ENCODE data around the gene RBKS. TPM values are rescaled to one million over a fixed set of nuclear protein-coding genes. Genes with fewer than 3 reads are reported as not detected.
A peak's percentile ranks its signal among the peaks of the same experiment; 100 is the strongest.

The RBKS gene
- total RNA-seq, 2 donors from 2014 or later, result 5.8 to 11.5 TPM

DNA sequence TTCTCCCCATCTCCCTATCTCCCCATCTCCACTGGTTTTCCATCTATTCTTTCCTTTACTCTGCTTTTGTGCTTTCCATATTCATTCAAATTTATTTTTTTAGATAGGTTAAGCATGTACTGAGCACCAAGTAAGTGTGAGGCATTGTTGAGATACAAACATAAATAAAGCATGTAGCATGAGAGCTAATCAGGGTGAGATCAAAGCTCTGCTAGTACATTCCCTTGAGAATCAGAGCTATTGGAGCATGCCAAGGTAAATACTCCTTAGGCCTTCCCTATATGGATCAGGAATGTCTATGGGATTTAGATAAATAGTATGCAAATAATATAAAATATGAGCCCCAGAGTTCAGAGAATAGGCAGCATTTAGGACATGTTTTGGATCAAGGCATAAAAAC lies 25.7 kb upstream of the RBKS start:
- Mint-ChIP-seq H3K4me1 (ENCODE audit: low read depth) (peaks cover 31% of the 10 kb centered on the region), H3K9me3 (no peaks in the 10 kb centered on the region), H3K27ac (no peak overlapping the region), H3K4me3 (no peak overlapping the region), H3K27me3 (ENCODE audit: low read depth) (no peaks in the 10 kb centered on the region), H3K36me3 (ENCODE audit: insufficient read depth in 2 of 2) (peaks cover 5 to 8% of the 10 kb centered on the region in 2 donors)
- DNase-seq, result no peak
- no peak for ATAC-seq (replicated peaks in 1 of 2)

DNA sequence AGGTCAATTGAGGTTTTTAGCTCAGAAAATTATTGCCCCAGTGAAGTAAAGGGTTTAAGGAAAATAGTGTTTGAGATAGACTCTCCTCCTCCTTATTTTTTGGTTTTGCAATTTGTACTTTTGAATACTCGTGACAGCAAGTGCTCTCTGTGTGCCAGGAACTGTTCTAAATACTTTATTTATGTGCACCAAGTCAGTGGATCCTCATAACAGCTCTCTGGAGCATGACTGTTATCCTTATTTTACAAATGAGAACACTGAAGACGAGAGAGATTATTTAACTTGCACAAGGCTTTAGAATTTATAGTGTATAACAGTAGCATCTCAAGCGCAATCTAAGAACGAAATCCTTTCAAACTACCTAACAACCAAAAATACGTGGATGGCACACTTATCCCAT lies 25.0 kb upstream of the RBKS start:
- no peak overlapping the region for H3K27ac Mint-ChIP-seq
- DNase-seq, result no peak
- no peaks in the 10 kb centered on the region for H3K9me3 Mint-ChIP-seq
- peaks cover 5 to 8% of the 10 kb centered on the region in 2 donors for H3K36me3 Mint-ChIP-seq (ENCODE audit: insufficient read depth in 2 of 2)
- no peak overlapping the region for H3K4me3 Mint-ChIP-seq
- no peak for ATAC-seq (replicated peaks in 1 of 2)
- no peaks in the 10 kb centered on the region for H3K27me3 Mint-ChIP-seq (ENCODE audit: low read depth)
- peaks cover 27% of the 10 kb centered on the region for H3K4me1 Mint-ChIP-seq (ENCODE audit: low read depth)

DNA sequence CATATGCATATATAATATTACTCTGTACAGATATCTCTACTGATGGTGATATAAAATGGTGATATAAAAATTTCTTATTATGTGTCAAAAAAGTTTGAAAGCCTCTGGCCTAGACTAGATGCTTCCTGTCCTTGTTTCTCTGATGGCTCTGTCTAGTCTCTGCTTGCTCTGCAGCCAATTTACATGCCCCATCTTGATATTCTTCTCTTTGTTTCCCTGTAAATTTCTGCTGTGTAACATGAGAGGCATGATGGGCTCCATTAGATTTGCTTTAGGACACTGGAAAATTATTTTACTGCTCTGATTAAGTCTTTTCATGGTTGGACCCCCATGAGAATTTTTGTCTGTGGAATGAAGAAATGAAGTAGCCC lies 24.6 kb upstream of the RBKS start:
- DNase-seq, result no peak
- H3K9me3 Mint-ChIP-seq, result no peaks in the 10 kb centered on the region
- ATAC-seq (replicated peaks in 1 of 2), result peak in 1 of 2 donors; percentile 13
- H3K36me3 Mint-ChIP-seq (ENCODE audit: insufficient read depth in 2 of 2), result peaks cover 5 to 8% of the 10 kb centered on the region in 2 donors
- no peaks in the 10 kb centered on the region for H3K27me3 Mint-ChIP-seq (ENCODE audit: low read depth)
- H3K27ac Mint-ChIP-seq, result no peak overlapping the region
- H3K4me3 Mint-ChIP-seq, result no peak overlapping the region
- H3K4me1 Mint-ChIP-seq (ENCODE audit: low read depth), result peaks cover 23% of the 10 kb centered on the region

DNA sequence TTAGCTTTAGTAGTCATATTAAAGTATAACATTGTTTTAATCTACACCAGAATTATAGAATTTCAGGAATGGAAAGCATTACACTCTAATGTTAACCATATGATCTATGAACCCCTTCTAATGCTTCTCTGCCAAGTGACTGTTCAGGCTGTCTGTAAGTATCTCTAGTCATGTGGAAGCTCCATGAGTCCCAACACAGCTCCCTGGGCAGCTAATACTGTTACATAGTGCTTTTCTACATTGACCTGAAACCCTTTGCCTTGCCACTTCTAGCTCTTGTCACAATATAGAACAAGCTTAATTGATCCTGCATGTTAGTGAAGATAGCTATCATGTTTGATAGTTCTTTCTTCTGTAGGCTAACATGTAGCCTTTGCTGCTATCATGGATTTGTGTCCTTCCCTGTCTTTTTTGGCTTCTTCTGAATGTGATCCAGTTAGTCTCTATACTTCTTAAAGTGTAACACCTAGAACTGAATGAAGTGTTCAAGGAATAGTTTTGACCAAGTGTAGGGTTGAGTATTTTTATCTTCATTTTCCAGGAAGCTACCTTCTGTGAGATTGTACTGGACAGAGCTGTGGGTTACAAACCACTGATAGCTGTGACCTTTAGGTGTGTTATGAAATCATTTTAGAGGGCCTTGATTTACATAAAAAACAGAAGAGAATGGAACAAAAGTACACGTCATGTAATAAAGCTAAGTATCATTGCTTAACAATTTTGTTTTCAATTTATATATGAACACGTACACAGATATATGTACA lies 24.0 kb upstream of the RBKS start:
- H3K4me3 Mint-ChIP-seq, result peak overlapping the region in 1 of 2 donors; percentile 1
- H3K27ac Mint-ChIP-seq, result no peak overlapping the region
- no peaks in the 10 kb centered on the region for H3K27me3 Mint-ChIP-seq (ENCODE audit: low read depth)
- H3K4me1 Mint-ChIP-seq (ENCODE audit: low read depth), result peaks cover 22% of the 10 kb centered on the region
- H3K9me3 Mint-ChIP-seq, result no peaks in the 10 kb centered on the region
- peaks cover 5 to 11% of the 10 kb centered on the region in 2 donors for H3K36me3 Mint-ChIP-seq (ENCODE audit: insufficient read depth in 2 of 2)
- no peak for DNase-seq
- peak; percentile 52 to 60 for ATAC-seq (replicated peaks in 1 of 2)

DNA sequence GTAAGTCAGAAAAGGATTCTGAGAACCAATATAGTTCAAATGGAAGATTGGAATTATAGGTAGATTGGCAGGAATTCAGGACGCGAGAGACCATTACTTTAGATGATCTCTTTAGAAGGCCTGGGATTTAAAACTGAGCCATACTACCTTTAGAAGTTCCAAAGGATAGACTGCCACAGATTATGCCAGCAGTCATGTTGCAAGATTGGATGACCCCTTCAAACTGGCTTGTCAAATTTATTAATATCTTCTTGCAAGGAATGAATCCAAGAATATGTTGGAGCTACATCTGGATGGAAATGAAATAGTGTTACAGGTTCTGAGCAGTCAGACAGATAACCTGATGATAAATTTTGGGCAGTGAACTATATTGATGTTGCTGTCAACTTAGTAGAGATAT lies 22.3 kb upstream of the RBKS start:
- ATAC-seq (replicated peaks in 1 of 2) (no peak), DNase-seq (no peak)
- peaks cover 8 to 10% of the 10 kb centered on the region in 2 donors for H3K36me3 Mint-ChIP-seq (ENCODE audit: insufficient read depth in 2 of 2)
- no peak overlapping the region for H3K4me3 Mint-ChIP-seq
- H3K9me3 Mint-ChIP-seq, result peaks cover 0 to 1% of the 10 kb centered on the region in 2 donors
- peak overlapping the region; percentile 78 for H3K27ac Mint-ChIP-seq
- H3K27me3 Mint-ChIP-seq (ENCODE audit: low read depth), result no peaks in the 10 kb centered on the region
- H3K4me1 Mint-ChIP-seq (ENCODE audit: low read depth), result peaks cover 39% of the 10 kb centered on the region

DNA sequence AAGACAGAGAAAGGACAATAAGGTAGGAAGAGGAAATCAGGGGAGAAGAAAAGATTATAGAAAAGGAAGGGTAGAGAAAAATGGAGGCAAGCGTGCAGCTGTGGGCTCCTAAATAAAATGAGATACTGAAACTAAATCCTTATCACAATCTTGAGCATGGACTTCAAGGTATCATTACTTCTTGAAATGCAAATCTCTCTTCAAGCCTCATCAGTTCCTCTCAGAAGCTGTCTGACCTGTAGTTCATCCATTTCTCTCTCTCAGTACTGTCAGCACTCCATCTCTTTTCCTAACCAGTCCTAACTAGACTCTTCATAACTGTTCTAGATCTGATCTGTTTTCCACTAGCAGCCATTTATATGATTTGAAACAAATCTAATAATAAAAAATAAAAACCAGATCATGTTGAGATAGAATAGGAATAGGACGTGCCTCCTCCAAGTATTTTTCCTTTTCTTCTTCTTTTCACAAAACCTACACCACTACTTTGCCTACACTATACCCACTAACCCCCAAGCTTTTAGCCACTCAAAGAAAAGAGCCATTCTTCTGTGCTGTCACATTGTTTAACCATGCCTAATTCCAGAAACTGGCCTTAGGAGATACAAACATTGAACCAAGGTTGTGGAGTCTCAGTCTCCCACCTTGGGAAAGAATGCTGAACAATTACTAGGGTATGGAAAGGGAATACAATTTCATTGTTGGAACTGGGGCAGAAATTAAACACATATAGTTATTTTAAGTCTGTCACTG lies 21.4 kb upstream of the RBKS start:
- peaks cover 9 to 10% of the 10 kb centered on the region in 2 donors for H3K36me3 Mint-ChIP-seq (ENCODE audit: insufficient read depth in 2 of 2)
- H3K27me3 Mint-ChIP-seq (ENCODE audit: low read depth), result no peaks in the 10 kb centered on the region
- peaks cover 47% of the 10 kb centered on the region for H3K4me1 Mint-ChIP-seq (ENCODE audit: low read depth)
- H3K9me3 Mint-ChIP-seq, result peaks cover 0 to 2% of the 10 kb centered on the region in 2 donors
- no peak overlapping the region for H3K4me3 Mint-ChIP-seq
- ATAC-seq (replicated peaks in 1 of 2) (no peak), DNase-seq (no peak)
- no peak overlapping the region for H3K27ac Mint-ChIP-seq

DNA sequence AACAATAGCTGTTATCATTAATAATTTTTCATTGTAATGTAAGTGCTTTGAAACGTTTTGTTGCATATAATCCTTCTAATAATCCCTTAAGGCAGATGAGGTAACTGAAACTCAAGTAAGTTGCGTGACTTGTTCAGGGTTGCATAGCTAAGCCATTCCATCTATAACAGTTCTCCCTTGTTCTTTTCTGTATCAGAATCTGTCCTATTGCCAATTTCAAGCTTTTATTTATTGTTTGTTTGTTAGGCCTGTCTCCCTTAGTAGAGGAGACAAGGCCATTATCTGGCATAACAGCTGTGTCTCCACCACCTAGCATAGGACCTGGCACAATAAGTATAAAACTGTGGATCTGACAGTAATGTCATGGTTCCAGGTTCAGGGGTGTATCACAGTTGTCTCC lies 19.7 kb upstream of the RBKS start:
- DNase-seq (no peak), ATAC-seq (replicated peaks in 1 of 2) (no peak)
- H3K27ac Mint-ChIP-seq, result no peak overlapping the region
- peaks cover 14 to 15% of the 10 kb centered on the region in 2 donors for H3K36me3 Mint-ChIP-seq (ENCODE audit: insufficient read depth in 2 of 2)
- H3K9me3 Mint-ChIP-seq, result peaks cover 0 to 2% of the 10 kb centered on the region in 2 donors
- no peaks in the 10 kb centered on the region for H3K27me3 Mint-ChIP-seq (ENCODE audit: low read depth)
- H3K4me1 Mint-ChIP-seq (ENCODE audit: low read depth), result peaks cover 60% of the 10 kb centered on the region
- H3K4me3 Mint-ChIP-seq, result no peak overlapping the region

DNA sequence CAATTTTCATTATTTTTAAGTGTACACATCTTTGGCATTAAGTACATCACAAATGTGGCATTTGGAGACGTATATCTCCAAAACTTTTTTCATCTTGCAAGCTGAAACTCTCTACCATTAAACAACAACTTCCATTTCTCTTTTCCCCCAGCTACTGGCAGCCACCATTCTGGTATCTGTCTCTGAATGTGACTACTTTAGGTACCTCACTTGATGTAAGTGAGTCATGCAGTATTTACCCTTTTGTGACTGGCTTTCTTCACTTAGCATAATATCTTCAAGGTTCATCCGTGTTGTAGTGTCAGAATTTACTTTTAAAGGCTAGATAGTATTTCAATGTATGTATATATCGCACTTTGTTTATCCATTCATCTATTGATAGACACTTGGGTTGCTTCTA lies 17.4 kb upstream of the RBKS start:
- Mint-ChIP-seq H3K4me3 (peak overlapping the region; percentile 18 to 21), H3K9me3 (peaks cover 1 to 4% of the 10 kb centered on the region in 2 donors), H3K36me3 (ENCODE audit: insufficient read depth in 2 of 2) (peaks cover 21 to 24% of the 10 kb centered on the region in 2 donors), H3K27ac (no peak overlapping the region), H3K4me1 (ENCODE audit: low read depth) (peaks cover 80% of the 10 kb centered on the region), H3K27me3 (ENCODE audit: low read depth) (no peaks in the 10 kb centered on the region)
- ATAC-seq (replicated peaks in 1 of 2) (peak; percentile 91 to 92), DNase-seq (peak; percentile 21 to 24)

DNA sequence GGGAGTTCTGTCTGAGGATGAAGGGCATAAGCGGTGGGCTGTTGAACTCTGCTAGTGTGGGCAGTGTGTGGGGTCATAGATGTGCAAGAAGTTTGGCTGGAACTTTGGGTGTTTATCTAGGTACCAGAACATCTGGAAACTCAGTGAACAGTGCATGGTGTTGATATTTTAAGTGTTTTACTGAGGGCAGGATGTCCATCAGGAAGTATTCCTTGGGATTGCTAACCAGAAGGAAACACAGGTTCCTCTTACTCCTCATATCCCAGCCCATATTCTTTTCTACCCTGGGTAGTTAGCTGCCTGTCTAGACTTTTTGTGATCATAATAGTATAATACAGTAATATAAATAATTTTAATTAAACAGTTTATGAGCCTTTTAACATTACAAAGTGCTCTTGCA lies 15.9 kb upstream of the RBKS start:
- DNase-seq (no peak), ATAC-seq (replicated peaks in 1 of 2) (no peak)
- Mint-ChIP-seq H3K27me3 (ENCODE audit: low read depth) (no peaks in the 10 kb centered on the region), H3K27ac (no peak overlapping the region), H3K4me3 (no peak overlapping the region), H3K9me3 (peaks cover 1 to 4% of the 10 kb centered on the region in 2 donors), H3K4me1 (ENCODE audit: low read depth) (peaks cover 84% of the 10 kb centered on the region), H3K36me3 (ENCODE audit: insufficient read depth in 2 of 2) (peaks cover 19 to 25% of the 10 kb centered on the region in 2 donors)

DNA sequence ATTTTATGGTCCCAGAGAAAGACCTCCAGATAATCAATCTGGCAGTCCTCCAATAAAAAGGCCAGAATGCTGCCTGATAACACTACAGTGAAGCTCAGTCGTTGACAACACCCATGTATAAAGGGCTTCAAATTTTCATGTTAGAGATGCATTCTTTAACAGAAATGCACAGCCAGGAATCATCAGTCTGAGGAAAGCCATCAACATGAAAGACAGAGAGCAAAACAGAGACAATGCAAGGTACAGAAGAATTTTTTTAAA lies 14.1 kb upstream of the RBKS start:
- Mint-ChIP-seq H3K36me3 (ENCODE audit: insufficient read depth in 2 of 2) (peaks cover 20 to 21% of the 10 kb centered on the region in 2 donors), H3K27me3 (ENCODE audit: low read depth) (no peaks in the 10 kb centered on the region), H3K4me1 (ENCODE audit: low read depth) (peaks cover 91% of the 10 kb centered on the region), H3K27ac (no peak overlapping the region), H3K9me3 (peaks cover 1 to 4% of the 10 kb centered on the region in 2 donors), H3K4me3 (no peak overlapping the region)
- DNase-seq (no peak), ATAC-seq (replicated peaks in 1 of 2) (no peak)

DNA sequence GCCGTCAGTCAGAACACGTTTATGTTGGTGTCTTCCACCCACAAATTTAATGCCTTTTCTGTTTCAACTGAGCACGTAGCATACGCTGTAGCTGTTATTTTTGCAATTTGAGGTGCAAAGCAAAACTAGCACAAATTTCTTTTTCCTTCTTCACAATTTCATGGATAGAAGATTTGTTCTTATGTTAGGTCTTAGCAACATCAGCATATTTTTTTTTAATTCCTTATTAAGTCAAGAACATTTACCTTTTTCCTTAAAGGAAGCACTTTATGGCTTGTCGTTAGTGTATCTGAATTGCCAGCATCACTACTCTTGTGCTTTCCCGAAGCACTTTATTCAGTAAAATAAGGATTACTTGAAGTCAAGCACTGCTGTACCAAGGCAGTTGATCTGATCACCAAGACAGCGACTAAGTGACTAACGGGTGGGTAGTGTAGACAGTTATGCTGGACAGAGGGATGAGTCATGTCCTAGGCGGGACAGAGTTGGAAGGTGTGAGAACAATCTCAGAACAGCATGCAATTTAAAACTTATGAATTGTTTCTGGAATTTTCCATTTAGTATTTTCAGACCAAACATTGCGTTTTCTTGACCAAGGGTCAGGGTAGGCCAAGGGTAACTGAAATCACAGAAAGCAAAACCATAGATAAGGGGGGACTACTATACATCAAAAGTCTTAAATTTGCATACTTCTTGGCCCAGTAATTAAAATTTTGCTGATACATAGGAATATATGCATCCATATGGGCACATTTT lies 13.6 kb upstream of the RBKS start:
- Mint-ChIP-seq H3K36me3 (ENCODE audit: insufficient read depth in 2 of 2) (peaks cover 20 to 23% of the 10 kb centered on the region in 2 donors), H3K4me3 (peak overlapping the region; percentile 11 to 27), H3K27me3 (ENCODE audit: low read depth) (no peaks in the 10 kb centered on the region), H3K27ac (peak overlapping the region; percentile 88), H3K4me1 (ENCODE audit: low read depth) (peaks cover 87% of the 10 kb centered on the region), H3K9me3 (peaks cover 1 to 4% of the 10 kb centered on the region in 2 donors)
- DNase-seq (peak; percentile 21 to 30), ATAC-seq (replicated peaks in 1 of 2) (peak; percentile 48 to 57)

DNA sequence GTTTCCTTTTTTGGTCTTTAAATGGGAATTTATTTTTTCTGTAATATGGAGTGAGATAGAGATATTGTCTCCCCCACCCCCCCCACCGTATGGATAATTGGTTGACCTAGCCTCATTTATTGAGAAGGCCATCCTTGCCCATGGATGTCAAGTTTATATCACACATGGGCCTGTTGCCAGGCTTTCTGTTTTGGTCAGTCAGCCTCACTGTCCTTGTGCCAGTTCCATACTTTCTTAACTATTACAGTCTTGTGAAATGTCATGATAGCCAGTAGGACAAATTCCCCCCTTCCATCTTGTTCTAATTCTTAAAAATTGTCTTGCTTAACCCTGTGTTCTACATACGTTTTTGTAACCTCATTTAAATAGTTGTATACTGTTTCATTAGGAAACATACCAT lies 12.8 kb upstream of the RBKS start:
- no peak for ATAC-seq (replicated peaks in 1 of 2)
- no peaks in the 10 kb centered on the region for H3K27me3 Mint-ChIP-seq (ENCODE audit: low read depth)
- peaks cover 1 to 4% of the 10 kb centered on the region in 2 donors for H3K9me3 Mint-ChIP-seq
- DNase-seq, result no peak
- H3K36me3 Mint-ChIP-seq (ENCODE audit: insufficient read depth in 2 of 2), result peaks cover 20 to 26% of the 10 kb centered on the region in 2 donors
- peaks cover 87% of the 10 kb centered on the region for H3K4me1 Mint-ChIP-seq (ENCODE audit: low read depth)
- H3K27ac Mint-ChIP-seq, result peak overlapping the region; percentile 100
- peak overlapping the region; percentile 29 to 94 for H3K4me3 Mint-ChIP-seq

DNA sequence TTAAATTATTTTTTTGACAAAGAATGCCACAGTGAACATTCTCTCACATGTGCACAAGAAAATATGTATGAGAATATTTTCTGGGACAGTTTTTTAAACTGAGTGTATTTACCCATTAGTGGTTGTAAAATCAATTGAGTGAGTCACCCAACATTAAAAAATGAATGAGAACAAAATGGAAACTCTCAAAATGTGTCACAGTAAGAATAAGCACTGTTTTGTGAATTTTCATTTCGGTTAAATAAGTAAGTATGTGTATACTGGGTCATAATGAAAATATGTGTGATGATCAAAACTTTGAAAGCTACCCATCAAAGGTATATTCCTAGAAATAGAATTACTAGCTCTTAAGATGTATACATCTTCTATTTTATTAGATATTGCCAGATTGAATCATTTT lies 11.9 kb upstream of the RBKS start:
- Mint-ChIP-seq H3K4me3 (peak overlapping the region; percentile 56 to 94), H3K36me3 (ENCODE audit: insufficient read depth in 2 of 2) (peaks cover 23 to 28% of the 10 kb centered on the region in 2 donors)
- peak; percentile 81 for ATAC-seq (replicated peaks in 1 of 2)

More for the DNA sequence above, 11.9 kb upstream of the RBKS start:
- peaks cover 87% of the 10 kb centered on the region for H3K4me1 Mint-ChIP-seq (ENCODE audit: low read depth)
- H3K27me3 Mint-ChIP-seq (ENCODE audit: low read depth), result no peaks in the 10 kb centered on the region
- no peak for DNase-seq
- peaks cover 1 to 2% of the 10 kb centered on the region in 2 donors for H3K9me3 Mint-ChIP-seq
- H3K27ac Mint-ChIP-seq, result peak overlapping the region; percentile 100

Data from activated T-cell treated with anti-CD3 and anti-CD28 coated beads, Interleukin-2, amount 50 U/mL, for 72 hours (primary cell).